NAMALWA (cell line): ENCODE results near the gene RPTOR.

Experiments
- DNase-seq: peaks from one replicate; pipeline ENCODE4 v3.0.0-alpha.2; 2015; ENCODE audit warnings: low spot score

RPTOR gene

GRCh38 chr17:80980397-80981061 lies 435.9 kb downstream of the RPTOR start:
- DNase-seq, result peak; percentile 26

GRCh38 chr17:80981062-80981902 lies 436.6 kb downstream of the RPTOR start:
- DNase-seq, result peak; percentile 51

DNA sequence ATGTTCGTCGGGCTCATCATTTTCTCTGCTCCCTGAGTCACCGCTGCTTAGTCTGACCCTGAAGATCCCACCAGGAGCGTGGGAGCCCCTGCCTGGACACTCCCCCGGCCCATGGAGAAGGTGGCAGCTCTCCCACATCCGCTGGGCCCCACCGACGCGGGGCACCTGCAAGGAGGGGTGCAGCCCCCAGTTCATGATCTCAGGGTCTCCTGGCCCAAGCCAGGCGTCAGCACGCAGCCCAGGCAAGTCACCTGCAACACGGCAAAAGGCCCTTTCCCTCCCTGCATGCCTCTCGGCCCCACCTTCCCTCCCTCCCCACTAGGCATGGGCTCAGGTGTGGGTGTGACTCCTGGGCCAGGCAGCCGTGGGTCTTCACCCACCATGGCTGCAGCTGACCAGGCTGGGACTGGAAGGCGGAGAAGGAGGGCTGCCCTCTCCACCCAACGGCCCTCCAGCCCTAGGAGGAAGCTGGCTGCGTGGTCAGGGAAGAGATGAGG lies 437.3 kb downstream of the RPTOR start:
- DNase-seq, result no peak

GRCh38 chr17:80982426-80982974 lies 437.9 kb downstream of the RPTOR start:
- DNase-seq, result no peak

DNA sequence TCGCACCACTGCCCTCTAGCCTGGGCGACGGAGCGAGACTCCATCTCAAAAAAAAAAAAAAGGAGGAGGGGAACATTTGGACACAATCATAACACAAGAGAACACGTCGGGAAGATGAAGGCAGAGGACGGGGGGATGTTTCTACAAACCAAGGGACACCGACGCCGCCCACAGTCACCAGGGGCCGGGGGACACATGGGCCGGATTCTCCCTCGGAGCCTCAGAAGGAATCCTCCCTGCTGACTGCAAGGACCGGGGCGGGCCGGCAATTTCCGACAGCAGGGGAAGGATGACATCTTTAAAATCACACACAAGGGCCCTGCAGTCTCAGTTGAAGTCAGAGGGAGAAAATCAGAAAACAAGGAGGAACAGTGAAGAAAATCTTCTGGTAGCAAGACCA lies 438.9 kb downstream of the RPTOR start:
- DNase-seq, result no peak

DNA sequence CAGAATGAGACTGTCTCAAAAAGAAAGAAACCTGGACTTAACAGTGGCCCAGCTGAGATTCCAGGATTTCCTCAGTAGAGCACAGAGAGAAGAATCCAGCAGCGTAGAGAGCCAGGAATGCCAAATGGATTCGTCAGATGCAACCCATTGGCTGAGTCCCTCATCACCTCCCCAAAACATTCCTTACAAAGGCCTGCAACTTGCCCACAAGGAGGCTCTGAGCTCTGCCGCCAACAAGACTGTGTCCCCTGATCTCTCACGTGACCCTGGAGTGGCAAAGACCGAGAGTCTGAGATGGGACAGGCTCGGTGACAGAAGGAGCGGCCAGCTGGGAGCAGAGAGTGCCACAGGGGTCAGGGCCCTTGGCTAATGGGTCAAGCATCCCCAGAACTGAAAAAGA lies 440.1 kb downstream of the RPTOR start:
- no peak for DNase-seq

DNA sequence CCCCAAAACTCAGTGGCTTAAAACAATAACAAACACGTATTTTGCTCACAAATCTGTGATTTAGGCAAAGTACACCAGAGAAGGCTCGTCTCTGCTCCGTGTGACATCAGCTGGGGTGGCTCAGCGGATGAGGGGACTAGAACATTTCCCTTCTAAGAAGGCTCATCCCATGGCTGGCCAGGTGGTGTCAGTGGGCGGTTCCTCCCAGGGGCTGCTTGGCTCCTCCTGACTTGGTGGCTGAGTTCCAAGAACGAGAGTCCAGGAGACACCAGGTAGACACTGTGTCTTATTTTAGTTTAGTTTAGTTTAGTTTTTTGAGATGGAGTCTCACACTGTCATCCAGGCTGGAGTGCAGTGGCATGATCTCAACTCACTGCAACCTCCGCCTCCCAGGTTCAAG lies 441.4 kb downstream of the RPTOR start:
- DNase-seq, result no peak

GRCh38 chr17:80986816-80987475 lies 442.3 kb downstream of the RPTOR start:
- no peak for DNase-seq

DNA sequence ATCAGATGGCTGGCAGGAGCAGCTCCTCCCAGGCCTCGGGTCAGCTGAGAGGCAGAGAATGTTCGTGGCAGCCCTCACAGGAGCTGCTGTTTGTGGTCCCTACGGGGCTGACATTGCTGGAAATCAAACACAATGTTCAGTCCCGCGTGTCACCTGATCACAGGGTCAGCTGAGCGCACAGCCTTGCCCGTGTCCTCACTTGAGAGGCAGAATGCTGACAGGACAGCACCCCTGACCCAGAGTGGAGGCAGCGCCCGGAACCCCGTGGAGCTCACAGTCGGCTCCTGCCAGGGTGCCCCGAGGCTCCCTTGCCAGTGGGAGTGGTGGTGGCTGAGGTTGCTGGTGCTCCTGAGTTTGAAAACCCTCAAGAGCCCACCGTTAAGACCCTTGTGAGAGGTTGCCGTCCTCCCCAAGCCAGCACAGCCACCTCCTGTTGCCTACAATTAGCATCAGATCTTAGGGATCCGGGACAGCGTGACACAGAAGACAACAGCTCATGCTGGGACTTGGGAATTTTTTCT lies 443.4 kb downstream of the RPTOR start:
- no peak for DNase-seq

DNA sequence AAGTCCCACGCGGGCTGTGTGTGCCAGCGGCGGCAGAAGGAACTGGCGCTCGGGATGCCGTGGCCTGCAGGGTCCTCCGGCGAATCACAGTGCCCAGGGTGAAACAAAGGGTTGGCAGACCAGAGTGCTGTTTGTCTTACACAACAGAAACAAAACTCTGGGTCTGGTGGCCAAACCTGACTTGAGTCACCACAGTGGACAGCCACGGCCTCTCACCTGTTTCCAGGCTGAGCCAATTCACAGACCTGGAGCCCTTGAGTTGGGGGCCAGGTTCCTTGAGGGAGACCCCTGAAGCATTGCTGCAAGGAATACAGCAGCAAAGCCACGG lies 444.9 kb downstream of the RPTOR start:
- no peak for DNase-seq

GRCh38 chr17:80990921-80991644 lies 446.4 kb downstream of the RPTOR start:
- no peak for DNase-seq

DNA sequence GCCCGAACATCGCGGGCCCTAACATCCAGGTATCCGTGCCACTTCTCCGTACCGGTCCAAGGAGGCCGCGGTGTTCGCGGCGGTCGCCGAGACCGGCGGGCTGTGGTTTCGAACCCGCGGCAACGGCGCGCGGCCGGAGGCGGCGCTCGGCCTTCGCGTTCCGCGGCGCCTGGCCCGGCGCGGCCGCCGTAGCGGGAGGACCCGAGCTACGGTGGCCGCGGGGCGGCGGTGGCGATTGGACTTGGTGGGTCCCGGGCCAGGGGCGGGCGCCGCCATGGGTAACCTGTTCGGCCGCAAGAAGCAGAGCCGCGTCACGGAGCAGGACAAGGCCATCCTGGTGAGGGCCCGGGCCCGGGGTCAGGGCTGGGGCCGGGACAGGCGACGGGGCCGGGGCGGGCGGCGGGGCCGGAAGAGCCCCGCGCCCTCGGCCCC lies 447.0 kb downstream of the RPTOR start, which contains the start of gene CHMP6:
CHMP6 (plus strand) TSS at position 197 of the 432 bp plus-strand sequence; CDS start at position 275, 78 bp downstream.
- DNase-seq, result peak; percentile 61

GRCh38 chr17:80992077-80992947 lies 447.7 kb downstream of the RPTOR start:
- no peak for DNase-seq

DNA sequence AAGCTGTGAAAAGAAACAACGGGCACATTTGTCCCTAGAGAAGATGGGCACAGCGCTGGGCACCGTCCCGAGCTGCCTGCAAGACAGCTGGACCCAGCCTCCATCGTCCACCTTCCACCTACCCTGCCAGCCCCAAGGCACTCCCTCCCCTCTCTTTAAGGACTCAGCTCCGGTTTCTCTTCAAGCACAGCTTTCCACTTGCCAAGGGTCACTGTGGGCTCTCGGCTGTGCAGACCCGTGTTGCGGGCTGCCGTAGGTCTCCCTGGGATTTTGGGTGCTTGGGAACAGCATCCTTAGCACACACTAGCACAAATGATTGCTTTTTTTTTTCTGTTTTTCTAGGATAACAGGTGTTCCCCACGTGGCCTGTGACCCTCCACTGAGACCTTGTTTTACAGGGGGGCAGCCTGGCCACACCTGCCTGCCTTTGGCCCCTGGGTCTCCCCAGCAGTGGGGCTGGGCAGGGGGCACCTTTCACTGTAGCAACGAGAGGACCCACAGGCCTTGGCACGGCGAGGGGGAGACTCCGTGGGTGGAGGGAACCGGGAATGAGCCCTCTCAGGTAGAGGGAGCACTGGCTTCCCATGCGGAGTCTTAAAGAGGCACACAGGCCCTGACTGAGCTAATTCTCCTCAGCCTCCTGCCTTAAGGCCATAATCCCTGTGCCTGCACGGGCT lies 448.4 kb downstream of the RPTOR start:
- no peak for DNase-seq

- DNase-seq, result no peak
Measured at GRCh38 chr17:80995131-80995530, 450.5 kb downstream of the RPTOR start.

DNA sequence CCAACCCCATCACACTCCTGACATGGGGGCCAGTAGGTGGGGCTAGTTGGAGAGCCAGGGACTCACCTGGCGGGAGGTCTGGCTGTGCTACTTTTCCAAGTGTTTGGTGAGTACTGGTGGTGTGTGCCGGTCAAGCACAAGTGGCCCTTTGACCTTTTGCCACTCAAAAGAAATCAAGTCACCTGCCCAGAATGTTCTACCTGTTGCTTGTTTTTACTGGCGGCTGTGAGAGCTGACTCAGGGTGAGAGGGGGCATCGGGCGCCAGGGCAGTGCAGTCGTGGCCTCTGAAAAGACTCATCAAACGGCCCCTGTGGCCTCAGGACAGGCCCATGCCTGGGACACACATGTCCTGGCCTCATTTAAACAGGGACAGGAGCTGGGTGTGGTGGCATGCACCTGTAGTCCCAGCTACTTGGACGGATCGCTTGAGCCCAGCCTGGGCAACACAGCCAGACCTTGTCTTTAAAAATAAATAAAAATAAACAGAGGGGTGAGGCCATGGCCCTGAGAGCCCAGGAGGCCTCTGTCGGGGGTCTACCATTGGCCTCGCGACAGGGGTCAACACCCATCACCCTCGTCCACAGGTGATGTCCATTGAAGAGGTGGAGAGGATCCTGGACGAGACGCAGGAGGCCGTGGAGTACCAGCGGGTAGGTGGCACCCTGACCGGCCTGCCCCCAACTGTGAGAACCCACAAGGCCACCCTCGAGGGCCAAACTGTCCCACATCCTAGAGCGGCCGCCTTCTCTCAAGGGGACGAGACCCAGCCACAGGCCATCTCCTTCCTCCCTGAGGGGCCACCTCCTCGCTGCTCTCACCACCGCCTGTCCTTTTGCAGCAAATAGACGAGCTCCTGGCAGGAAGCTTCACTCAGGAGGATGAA lies 452.0 kb downstream of the RPTOR start:
- DNase-seq, result no peak

DNA sequence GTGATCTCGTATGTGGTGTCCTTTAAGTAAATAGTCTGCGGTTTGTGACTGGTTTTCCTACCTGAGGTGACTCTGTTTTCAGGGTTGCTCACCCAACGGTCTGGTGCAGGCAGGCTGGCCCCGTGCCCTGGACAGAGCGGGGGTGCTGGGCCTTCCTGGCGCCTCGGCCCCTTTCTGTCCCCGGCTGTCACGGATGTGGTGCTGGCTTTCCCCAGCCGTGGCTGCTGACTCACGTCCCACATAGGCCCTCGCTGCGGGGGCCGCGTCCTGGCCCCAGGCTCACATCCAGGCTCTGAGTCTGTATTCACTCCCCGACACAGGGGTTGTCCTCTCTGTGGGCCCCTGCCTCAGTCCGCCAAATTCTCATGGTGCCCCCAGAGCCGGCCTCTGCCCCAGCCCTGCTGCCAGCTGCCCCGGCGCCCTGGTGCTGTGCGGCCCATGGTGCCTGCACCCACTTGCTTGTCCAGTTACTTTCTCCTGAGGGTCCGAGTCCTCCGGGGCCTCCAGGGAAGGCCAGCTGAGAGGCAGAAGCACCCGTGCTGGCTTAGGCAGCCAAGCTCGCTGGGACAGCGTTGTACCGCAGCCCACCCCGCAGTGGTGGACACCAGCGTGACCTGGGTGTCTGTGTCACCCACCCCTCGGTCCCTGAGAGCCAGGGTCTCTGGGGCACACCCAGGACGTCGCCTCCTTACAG lies 452.9 kb downstream of the RPTOR start:
- DNase-seq, result no peak

DNA sequence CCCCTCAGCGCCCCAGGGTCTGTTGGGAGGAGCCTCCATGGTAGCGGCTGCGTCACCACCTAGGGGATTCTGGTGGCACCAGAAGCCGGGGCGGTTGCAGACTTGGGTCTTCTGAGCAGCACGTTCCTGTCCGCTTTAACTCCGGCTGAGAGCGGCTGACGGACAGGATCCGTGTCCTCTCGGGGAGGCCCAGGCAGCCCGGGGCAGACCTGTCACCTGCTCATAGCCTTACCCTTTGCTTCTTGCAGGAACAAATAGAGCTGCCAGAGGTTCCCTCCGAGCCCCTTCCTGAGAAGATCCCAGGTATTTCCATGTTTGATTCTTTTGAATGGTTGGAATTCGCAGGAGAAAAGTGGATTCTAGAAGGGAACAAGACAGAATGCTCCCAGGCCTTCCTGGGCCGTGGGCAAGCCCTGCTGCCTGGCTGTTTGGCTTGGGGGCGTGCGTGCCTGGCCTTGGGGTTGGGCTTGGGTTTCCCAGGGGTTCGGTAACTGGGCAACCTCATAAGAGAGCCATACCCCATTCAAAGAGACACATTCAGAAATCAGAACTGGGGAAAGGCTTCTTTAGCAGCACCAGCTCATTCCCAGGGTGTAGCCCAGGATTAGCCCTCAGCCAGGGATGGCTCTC lies 453.6 kb downstream of the RPTOR start:
- no peak for DNase-seq
